GF-D8 (cell line): ENCODE data around the gene ENG.
"Not testable (repeated sequence)": the region's sequence is repeated elsewhere in the genome, so short reads cannot be mapped to it uniquely, and the experiment has no call there.

ENCODE experiments used
- DNase-seq: peaks from one replicate; lab custom pipeline; 2025; lab: John Stamatoyannopoulos, UW

The ENG gene

DNA sequence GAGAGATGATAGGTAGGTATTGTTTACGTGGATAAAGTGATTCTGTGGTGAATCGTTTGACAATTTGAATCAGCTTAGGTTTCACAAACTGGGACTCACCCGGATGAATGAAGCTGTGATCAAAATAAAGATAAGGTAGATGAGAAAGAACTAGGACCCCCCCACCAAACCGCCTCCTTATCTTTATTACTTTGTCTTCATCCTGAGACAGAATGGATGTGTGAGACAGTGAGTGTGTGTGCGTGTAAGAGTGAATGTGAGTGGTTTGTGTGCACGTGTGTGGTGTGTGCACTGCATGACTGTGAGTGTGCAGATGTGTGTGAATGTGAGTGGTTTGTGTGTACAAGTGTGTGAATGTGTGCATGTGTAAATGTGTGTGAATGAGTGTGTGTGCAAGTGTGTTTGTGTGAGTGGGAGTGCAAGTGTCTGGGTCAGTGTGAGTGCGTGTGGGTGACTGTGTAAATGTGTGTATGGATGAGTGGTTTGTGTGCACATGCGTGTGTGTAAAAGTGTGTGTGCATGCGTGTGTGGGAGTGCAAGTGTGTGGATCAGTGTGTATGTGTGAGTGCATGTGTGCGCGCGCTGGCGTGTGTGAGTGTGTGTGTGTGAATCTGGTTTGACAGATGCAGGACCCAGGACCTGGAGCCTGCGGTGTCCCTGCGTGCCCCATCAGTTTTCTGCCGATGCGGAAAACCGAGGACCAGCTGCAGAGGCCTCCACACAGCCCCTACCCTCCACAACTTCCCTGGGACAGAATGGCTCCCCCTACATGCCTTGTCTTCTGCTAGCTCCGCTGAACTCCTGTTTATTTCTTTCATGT, 11.4 kb upstream of the ENG start:
- DNase-seq = peak; percentile 81

DNA sequence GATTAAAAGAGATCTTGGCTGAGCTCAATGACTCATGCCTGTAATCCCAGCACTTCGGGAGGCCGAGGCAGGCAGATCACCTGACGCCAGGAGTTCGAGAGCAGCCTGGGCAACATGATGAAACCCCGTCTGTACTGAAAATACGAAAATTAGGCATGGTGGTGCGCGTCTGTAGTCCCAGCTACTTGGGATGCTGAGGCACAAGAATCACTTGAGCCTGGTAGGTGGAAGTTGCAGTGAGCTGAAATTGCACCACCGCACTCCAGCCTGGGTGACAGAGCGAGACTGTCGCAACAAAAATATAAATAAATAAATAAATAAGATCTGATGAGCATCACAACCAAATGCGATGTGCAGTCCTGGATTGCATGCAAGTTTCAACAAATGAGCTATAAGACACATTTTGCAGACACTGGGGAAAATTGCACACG, 8.7 kb upstream of the ENG start:
- peak; percentile 50 for DNase-seq

DNA sequence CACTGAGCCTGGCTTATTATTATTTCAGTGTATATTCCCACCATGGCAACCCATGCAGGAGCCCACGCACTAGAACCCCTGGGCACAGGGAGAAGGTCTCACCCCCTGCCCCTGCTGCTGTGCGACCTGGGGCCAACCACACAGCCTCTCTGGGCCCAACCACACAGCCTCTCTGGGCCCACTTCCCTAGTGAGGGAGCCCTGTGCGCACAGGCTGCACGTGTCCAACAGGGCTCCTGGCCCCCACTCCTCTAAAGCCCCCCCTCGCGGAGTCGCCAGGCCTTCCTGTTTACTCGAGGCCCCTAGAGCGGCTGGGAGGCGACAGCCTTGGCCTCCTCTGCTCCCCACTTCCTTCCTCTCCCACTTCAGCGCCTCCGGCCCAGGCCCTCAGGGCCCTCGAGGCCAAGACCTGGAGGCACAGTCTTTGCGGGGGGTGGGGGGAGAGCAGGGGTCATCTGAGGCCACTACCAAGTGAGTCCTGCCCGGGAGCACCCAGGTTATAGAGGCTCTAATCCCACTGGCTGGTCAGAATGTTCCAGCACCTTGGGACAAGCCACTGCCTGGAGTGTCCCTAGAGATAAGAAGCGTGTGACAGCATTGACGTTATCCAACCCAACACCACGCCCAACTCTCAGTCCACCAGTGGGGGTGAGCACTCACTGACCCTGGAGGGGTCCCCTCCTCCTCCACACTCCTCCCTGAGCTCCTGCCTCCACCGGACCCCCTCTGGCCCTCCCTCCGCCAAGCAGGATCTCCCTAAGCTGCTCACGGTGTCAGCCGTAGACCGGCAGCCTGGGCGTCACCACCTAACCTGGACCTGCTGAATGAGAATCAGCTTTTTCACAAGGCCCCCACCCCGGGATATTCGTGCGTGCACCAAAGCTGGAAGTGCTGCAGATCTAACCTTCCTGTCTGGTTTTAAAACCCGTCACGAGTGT, 7.9 kb upstream of the ENG start:
- peak; percentile 95 for DNase-seq

DNA sequence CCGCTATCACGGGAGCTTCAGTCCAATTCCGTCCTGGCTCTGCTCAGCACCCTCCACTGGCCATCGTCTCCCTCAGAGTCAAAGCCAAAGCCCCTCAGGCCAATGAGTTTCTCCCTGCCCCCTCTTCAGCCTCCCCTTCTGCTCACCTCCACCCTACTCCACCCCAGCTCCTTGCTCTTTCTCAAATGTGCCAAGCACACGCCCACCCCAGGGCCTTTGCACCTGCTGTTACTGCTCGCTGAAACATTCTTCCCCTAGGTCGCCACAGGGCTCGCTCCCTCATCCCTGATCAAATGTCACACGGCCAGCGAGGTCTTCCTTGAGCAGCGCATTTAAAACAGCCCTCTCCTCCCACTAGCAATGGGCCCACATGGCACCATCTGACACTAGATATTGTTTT, 6.3 kb upstream of the ENG start:
- DNase-seq = no peak

DNA sequence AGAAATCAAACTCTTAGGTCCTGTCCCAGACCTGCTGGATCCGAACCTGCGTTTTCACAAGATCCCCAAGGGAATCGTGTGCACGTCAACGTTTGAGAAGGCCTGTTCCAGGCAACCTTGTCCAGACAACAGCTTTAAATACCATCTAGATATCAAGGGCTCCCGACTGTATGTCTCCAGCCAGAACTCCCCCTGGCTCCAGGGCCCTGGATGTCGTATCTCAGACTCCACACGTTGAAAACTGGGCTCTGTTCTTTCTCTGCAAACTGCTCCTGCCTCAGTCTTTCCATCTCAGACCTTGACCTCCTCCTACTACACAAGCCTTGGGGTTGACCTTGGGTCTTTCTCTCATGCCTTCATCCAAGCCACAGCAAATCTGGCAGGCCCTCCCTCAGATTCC, 5.8 kb upstream of the ENG start:
- DNase-seq = no peak

DNA sequence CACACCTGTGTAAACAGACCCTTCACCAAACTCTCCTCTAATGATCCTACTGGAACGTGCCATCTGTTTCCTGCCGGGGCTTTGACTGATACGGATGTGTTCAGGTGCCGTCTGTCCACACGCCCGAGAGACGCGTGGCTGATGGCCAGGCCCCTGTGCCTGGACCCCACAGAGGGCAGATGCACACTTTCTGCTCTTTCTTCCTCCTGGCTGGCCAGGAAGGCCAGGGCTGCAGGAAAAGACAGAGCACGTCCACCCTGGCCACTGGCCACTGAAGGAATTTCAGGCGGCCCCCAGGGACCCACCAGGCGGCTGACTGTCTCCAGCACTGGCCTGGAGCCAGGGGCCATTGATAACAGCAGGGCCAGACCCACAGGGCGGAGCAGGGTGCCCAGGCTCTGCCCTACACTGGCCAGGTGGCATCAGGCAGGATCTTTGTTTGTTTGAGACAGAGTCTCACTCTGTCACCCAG, 3.6 kb upstream of the ENG start:
- peak; percentile 60 for DNase-seq

DNA sequence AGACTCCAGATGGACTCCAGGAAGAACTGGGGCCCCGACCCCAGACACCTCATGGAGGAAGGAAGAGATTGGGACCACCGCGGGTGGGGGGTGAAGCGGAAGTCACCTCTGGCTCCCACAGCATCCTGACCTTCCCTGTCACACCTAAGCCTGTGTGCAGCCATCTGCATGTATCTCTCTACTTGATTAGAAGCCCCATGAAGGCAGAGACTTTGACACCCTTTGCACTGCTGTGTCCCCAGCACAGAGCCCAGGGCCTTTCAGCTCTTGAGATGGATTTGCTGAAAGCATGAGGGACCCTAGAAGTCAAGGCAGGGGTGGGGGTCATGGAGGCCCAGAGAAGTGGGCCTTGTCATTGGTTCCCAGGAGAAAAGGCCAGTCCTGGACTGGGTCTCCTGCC, 2.8 kb upstream of the ENG start:
- DNase-seq = no peak

DNA sequence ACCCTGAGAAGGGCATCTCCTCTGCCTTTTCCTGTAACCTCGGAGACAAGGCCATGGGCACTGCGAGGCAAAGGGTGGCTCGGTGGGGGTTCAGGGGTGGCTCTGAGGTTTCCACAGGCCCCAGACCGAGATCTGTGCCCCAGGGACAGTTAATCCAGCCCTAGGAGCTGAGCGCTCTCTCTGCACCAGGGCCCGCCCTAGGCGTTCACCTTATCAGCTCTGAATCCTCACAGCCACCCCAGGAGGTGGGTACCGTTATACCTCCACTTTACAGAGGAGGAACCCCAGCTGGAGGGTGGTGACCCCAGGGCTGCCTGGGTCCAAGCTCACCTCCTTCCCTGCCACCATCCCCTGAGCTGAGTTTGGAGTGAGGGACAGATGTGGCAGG, 2.3 kb upstream of the ENG start:
- DNase-seq = no peak

DNA sequence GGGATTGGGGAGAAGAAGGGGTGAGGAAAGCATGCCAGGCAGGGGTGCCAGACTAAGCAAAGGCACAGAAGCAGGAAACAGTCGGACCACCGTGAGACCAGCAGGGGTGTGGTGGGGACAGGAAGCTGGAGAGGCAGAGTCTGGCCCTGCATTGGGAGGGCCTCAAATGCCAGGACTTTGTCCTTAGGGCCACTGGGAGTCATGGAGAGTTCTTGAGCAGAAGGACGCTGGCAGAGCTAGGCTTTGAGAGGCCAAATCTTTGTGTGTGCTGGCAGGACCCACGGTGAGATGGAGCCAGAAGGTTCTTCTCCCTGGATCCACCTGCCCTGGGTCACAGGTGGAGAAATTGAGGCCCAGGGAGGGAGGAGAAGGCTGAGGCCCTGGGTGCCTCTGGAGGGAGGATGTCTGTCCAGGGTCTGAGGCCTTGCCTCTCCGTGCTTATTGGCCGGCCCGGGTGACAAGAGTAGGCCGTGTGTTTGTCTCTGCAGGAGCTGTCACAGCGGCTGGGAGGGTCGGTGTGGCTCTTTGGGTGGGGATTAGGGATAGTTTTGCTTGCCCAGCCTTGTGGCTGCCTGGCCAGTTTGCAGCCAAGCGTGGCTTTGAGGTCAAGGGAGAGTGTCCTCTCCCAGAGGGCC, 1.8 kb upstream of the ENG start:
- DNase-seq = no peak

DNA sequence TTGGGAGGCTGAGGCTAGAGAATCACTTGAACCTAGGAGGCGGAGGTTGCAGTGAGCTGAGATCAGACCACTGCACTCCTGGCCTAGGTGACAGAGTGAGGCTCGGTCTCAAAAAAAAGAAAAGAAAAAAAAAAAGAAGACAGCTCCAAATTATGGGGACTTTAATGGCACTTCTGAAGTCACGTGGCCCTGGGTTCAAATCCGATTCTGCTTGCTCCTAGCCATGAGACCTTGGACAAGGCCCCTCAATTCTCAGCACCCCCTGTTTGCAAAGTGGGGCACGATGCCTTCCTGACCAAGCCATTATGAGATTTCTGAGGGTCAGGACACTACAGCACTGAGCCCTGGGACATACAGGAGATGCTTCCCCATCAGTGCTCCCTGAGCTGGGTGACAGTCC, 1.1 kb upstream of the ENG start:
- DNase-seq = no peak

DNA sequence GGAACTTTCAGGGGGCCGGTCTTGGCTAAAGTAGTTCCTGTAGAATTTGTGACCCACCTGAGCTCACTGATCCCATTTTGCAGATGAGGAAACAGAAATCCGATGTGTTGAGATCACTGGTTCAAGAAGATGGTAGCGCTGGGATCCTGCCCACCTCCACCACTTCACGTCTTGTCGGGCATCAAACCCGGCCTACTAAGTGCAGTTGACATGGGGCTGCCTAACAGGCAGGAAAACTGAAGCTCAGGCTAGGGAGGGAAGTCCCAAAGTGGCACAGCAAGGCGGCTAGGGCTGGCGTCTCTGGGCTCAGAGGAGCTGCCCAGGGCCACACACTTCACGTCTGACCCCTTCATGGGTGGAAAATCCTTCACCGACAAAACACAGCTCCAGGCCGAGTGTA, 502 bp upstream of the ENG start:
- DNase-seq = no peak

DNA sequence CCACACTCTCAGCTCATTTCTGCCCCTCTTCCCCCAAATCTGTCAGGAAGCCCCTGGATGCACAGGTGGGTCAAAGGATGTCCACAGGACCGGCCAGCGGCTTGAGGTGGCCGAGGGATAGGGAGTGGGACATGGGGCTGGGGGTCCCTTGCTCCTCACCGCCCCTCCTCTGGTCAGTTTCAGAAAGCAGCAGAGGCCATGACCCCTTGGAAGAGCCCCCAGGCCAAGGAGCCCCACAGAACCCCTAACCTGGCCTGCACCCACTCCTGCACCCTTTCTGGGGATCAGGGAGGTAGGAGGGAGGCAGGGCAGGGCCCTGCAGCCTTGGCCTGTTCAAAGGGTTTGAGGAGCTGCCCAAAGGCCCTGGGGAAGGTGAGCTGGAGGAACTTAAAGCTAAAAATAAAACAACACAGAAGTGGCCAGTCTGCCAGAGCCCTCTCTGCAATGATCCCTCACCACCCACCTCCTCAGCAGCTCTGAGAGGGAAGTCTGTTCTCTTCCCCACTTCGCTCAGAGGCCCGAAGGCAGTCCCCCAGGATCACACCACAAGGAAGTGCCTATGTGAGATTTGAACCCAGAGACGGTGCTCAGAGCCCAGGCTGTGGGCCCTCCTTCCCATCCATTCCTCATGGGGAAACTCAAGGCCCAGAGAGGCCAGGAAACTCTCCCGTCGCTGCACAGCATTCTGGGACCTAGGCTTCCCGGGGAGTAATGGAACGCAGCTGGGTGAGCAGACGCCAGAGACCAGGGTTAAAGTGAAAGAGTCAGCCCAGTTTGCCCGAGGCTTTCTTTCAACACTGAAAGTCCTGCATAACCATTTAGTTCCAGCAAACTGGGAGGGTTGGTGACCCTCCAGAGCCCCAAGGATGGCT, 910 bp downstream of the ENG start:
- no peak for DNase-seq

DNA sequence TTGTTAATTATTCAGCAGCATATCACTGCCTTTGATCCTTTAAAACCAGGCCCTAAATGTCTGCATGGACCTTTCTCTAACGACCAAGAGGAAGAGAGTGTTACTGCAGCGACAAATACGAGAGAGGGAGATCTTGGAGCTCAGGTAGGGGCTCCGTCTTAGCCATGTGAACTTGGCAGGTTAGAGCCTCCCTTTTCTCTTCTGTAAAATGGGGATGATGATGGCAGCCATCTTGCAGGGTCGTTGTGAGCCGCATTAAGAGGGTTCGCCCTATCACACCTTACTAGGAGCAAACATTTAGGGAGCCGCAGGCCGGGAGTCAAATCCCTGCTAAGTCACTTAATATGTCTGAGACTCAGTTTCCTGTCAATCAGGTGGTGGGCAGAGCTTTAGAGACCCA, 1.6 kb downstream of the ENG start:
- DNase-seq = no peak

DNA sequence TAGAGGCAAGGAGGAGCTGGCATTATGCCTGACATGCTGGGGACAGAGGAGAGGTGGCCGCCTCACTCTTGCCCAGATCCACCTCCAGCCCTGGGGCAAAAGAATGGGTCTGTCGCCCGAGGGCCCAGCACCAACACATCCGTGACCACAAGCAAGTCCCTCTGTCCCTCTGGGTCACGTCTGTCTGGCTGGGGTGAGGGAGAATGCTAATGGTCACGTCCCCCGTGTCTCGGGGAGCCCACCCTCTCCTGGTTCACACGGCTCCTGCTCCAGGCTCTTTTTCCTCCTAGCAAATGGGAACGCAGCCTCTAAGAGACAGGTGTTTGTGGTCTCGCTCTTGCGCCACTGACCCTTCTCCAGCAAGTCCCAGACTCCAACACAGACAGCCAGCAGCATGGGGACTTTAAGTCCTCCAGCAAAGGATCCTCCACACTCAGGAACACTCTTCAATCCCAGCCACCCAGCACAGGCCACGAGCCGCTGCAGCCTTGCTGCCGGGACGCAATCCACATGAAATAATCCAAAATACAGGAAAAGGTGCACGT, 4.1 kb downstream of the ENG start:
- DNase-seq = no peak

DNA sequence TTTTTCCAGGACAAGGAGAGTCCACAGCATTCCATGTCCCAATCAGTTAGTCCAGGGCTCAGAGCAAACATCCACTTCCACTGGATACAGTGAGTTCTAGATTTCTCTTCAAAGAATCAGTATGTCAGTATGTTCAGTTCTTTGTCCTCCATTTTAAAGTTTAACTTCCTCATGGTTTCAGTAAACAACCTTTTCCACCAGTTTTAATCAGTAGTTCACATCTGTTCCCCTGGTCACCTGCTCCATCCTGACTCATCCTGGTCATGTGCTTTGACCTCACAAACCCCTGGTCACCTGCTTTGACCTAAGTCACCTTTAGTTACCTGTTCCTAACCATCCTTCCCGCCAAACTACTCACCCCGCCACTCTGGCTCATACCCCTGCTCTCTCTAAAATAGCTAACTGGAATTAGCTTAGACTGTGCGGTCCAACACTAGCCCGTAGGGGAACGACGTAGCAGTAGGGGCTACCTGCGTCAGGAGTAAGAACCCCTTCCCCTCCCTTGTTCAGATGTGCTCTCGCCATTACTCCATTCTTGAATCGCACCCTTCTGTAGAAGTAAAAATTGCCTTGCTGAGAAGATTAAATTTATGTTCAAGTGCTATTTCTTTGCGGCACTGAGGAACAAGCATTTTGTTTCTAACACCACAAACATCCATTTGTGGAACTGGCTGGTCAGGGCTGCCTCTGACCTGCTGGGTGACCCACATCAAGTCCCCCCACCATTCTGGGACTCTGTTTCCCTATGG, 5.5 kb downstream of the ENG start:
- no peak for DNase-seq

DNA sequence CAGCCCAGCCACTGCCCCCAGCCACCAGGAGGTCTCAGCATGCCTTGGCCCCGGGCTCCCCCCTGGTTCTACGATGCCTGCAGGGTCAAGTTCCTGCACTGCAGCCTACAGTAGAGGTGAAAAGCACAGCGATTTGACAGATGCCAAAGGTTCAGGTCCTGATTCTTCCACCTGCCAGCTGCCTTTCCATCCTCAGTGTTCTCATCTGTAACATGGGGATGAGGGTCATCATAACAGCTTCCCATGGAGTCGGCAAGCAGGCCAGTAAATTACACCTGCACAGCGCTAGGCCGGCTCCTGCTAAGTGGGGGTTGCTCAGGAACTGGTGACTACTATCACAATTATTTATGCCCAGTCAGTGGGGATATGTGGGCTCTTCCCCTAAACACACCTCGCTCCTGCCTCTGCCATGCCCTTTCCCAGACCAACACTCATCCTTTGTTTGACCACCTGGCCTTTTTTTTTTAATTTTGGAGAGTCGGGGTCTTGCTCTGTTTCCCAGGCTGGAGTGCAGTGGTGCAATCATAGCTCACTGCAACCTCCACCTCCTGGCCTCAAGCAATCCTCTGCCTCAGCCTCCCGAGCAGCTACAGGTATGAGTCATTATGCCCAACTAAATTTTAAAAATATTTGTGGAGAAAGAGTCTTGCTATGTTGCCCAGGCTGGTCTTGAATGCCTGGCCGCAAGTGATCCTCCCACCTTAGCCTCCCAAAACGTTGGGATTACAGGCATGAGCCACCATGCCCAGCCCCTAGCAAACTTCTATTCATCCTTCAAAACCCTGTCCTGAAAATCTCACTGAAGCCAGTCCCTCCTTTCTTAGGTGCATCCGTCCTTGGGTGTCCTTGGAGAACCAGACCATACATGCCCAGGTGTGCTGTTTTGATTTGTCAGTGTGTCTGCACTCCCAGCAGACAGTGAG, 6.4 kb downstream of the ENG start:
- no peak for DNase-seq

DNA sequence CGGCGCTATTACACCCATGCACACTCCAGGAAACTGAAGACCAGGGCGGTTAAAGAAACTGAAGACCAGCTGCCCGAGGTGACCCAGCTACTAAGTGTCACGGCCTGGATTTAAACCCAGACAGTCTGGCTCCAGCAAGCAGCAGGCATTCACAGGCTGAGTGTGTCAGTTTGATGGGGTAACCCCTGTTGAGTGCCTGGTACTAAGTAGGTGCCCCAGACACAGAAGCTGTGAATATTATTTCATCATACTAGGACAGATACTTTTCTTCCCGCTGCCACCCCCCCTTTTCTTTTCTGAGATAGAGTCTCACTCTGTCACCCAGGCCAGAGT, 7.3 kb downstream of the ENG start:
- DNase-seq = peak; percentile 74

DNA sequence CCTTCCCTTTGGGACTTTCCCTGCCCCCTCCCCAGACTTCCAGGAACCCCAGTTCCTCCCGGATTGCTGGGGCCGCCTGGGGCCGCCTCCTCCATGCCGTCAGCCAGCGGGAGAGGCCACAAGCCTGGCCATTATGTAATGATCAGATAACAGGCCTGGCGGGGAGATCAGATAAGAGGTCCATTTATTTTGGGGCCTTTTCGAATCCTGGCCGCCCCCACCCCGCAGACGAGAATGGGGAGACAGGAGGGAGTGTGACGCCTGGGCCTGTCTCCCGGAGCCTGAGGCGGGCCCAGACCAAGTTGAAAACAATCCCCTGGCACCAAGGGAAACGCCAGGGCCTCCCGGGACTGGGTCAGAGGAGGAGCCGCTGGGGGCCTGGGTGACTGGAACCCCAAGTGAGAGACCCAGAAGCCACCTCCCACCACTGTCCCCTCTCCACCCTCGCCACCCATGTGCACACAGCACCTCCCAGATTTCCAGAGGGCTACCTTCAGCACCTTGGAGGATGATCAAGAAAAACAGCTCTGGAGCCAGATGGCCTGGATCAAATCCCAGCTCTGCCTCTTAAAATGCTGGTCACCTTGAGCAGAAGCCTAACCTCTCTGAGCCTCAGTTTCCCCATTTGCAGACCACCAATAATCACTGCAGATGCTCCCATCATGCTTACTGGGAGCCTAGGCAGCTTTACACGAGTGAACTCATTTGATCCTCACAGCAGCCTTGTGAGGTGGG, 7.8 kb downstream of the ENG start:
- DNase-seq = peak; percentile 32

DNA sequence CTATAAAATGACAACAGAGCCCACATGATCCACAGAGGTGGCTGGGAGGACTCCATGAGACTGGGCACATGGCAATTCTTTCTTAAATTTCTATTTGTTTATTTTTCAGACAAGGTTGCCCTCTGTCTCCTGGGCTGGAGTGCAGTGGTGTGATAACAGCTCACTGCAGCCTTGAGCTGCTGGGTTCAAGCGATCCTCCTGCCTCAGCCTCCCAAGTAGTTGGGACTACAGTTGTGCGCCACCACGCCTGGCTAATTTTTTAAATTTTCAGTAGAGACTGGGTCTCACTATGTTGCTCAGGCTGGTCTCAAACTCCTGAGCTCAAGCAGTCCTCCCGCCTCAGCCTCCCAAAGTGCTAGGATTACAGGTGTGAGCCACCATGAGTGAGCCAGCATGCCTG, 8.8 kb downstream of the ENG start:
- not testable (repeated sequence) for DNase-seq
